Measurements from ENCODE around the gene KIAA0232.

GRCh38 chr4:6856391-6856790, 73.9 kb downstream of the KIAA0232 start:
- no peak for TF ChIP-seq EZH2 (IDR thresholded peaks at IDR 0.05; ENCODE audit: insufficient read depth, poor library complexity, severe bottlenecking)
- TF ChIP-seq EZH2phosphoT487 (IDR thresholded peaks at IDR 0.05; ENCODE audit: insufficient read depth, low read depth) = no peak

Measured in GM23248 (cell line).